NCI-H774 (cell line): ENCODE measurements around the gene BACH2.
"Not testable (repeated sequence)": the region's sequence is repeated elsewhere in the genome, so short reads cannot be mapped to it uniquely, and the experiment has no call there.

ENCODE experiments used
- DNase-seq: peaks from one replicate; lab custom pipeline; 2025; lab: John Stamatoyannopoulos, UW

BACH2 gene

GRCh38 chr6:90180526-90180925, 116.1 kb downstream of the BACH2 start:
- no peak for DNase-seq

GRCh38 chr6:90179190-90180169, 117.2 kb downstream of the BACH2 start:
- no peak for DNase-seq

- no peak for DNase-seq
These were observed 118.2 kb downstream of the BACH2 start for GRCh38 chr6:90178384-90178855.

- DNase-seq: no peak
These were observed 118.9 kb downstream of the BACH2 start for GRCh38 chr6:90177544-90178383.

GRCh38 chr6:90175627-90176538, 120.8 kb downstream of the BACH2 start:
- no peak for DNase-seq

- no peak for DNase-seq
These were observed 123.2 kb downstream of the BACH2 start for GRCh38 chr6:90173262-90173925.

GRCh38 chr6:90170601-90171000, 126.0 kb downstream of the BACH2 start:
- DNase-seq: no peak

GRCh38 chr6:90169374-90169773, 127.3 kb downstream of the BACH2 start:
- DNase-seq: no peak

- no peak for DNase-seq
These were observed 127.9 kb downstream of the BACH2 start for GRCh38 chr6:90168693-90169131.

GRCh38 chr6:90167514-90168379, 128.9 kb downstream of the BACH2 start:
- no peak for DNase-seq

- DNase-seq: not testable (repeated sequence)
These were observed 130.3 kb downstream of the BACH2 start for GRCh38 chr6:90166155-90166924.

- DNase-seq: no peak
These were observed 133.8 kb downstream of the BACH2 start for GRCh38 chr6:90162648-90163387.

- no peak for DNase-seq
These were observed 136.6 kb downstream of the BACH2 start for GRCh38 chr6:90160013-90160412.

GRCh38 chr6:90159452-90159851, 137.2 kb downstream of the BACH2 start:
- no peak for DNase-seq

GRCh38 chr6:90158936-90159335, 137.7 kb downstream of the BACH2 start:
- no peak for DNase-seq

- no peak for DNase-seq
These were observed 139.2 kb downstream of the BACH2 start for GRCh38 chr6:90157441-90157840.

- DNase-seq: no peak
These were observed 139.8 kb downstream of the BACH2 start for GRCh38 chr6:90156861-90157260.

GRCh38 chr6:90154755-90155470, 141.7 kb downstream of the BACH2 start:
- DNase-seq: no peak
